Measurements from ENCODE around the gene TBC1D14. TPM values are rescaled to one million over a fixed set of nuclear protein-coding genes. Genes with fewer than 3 reads are reported as not detected.

The TBC1D14 gene
- total RNA-seq, 4 donors from 2014 or later = 39.8 to 47.0 (median 46.0) TPM

DNA sequence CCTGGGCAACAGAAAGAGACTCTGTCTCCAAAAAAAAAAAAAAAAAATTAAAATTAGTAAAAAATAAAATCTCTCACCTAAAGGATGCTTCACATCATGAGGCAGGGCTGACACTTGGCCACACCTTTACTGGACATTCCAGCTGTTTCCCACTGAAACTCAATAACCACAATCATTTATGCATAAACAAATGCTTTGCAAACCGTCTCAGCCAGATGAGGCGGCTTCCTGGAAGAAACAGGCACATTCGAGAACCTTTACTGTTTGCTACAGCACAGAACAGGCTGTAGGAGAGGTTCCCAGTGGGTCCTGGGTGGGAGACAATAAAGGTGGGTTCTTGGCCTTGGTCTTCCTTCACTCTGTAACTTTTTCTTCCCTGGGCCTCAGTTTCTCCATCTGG is 10.9 kb upstream of the TBC1D14 start:
- no peak overlapping the region for H3K4me3 ChIP-seq (replicated peaks in 1 of 3)
- H3K36me3 ChIP-seq = no peaks in the 10 kb centered on the region
- intact Hi-C loops (cut with DNase I) = no loop called here
- H3K27me3 ChIP-seq = no peaks in the 10 kb centered on the region
- 78 to 94% methylated on average over 3 of the region's 3 CpGs for WGBS, 2 donors
- DNase-seq = no peak
- H3K27ac ChIP-seq = no peak overlapping the region
- peaks cover 10 to 11% of the 10 kb centered on the region in 2 donors for H3K4me1 ChIP-seq
- TF ChIP-seq POLR2A (IDR thresholded peaks at IDR 0.05) = no peak
- TF ChIP-seq, protein P1, sequence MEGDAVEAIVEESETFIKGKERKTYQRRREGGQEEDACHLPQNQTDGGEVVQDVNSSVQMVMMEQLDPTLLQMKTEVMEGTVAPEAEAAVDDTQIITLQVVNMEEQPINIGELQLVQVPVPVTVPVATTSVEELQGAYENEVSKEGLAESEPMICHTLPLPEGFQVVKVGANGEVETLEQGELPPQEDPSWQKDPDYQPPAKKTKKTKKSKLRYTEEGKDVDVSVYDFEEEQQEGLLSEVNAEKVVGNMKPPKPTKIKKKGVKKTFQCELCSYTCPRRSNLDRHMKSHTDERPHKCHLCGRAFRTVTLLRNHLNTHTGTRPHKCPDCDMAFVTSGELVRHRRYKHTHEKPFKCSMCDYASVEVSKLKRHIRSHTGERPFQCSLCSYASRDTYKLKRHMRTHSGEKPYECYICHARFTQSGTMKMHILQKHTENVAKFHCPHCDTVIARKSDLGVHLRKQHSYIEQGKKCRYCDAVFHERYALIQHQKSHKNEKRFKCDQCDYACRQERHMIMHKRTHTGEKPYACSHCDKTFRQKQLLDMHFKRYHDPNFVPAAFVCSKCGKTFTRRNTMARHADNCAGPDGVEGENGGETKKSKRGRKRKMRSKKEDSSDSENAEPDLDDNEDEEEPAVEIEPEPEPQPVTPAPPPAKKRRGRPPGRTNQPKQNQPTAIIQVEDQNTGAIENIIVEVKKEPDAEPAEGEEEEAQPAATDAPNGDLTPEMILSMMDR (IDR thresholded peaks at IDR 0.05) = no peak
- H3K9me3 ChIP-seq = no peaks in the 10 kb centered on the region

DNA sequence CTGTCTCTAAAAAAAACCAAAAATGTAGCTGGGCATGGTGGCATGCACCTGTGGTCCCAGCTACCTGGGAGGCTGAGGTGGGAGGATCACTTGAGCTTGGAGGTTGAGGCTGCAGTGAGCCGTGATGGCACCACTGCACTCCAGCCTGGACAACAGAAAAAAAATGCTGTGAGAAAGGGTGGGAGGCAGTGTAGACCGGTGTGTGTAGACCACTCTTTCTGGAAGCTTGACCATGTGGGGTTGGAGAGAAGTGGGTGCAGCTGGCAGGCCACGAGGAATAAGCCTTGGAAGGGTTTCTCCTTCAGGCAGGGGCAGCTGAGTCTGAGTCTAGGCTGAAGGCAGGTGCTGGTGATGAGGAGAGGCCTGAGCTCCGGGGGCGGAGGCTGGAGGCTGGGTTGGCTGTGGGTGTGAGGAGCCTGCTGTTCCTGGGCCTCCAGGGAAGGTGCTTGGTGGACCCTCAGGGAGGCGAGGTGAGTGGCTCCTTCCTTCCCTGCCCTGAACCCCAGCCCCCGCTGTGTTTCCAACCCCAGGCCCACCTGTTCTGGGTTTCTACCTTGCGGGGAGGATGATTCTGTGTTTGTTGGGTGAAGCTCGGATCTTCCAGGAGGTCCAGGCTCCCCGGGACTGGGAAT is 9.3 kb upstream of the TBC1D14 start:
- no peaks in the 10 kb centered on the region for H3K27me3 ChIP-seq
- H3K36me3 ChIP-seq = no peaks in the 10 kb centered on the region
- intact Hi-C loops (cut with DNase I) = loop anchor here (10.0 kb wide), 2 partner anchors 145 to 175 kb away; partner anchors contain the start of gene TADA2B
- TF ChIP-seq, protein P1 (IDR thresholded peaks at IDR 0.05) = no peak
- H3K4me3 ChIP-seq (replicated peaks in 1 of 3) = no peak overlapping the region
- WGBS, 2 donors = 94% methylated on average over 10 of the region's 10 CpGs
- H3K27ac ChIP-seq = no peak overlapping the region
- peaks cover 11 to 13% of the 10 kb centered on the region in 2 donors for H3K4me1 ChIP-seq
- H3K9me3 ChIP-seq = no peaks in the 10 kb centered on the region
- no peak for DNase-seq

DNA sequence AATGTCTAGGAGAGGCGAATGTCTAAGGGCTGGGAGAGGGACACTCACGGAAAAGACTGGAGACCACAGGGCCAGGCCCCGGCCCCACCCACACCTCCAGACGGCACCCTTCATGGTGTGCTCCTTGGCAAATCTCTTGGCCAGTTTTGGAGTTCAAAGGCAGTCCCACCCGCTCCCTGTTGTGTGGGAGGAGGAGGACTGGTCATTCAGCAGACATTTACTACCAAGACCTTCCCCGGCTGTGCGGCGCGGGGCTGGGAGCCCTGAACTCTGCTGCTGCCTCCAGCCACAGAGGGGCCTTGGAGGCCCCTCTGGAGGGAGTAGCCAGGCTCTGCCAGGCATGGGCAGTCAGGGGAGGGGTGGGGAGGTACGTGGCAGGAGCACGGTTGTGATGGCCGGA is 8.7 kb upstream of the TBC1D14 start:
- H3K4me3 ChIP-seq (replicated peaks in 1 of 3) = no peak overlapping the region
- no peak overlapping the region for H3K27ac ChIP-seq
- no peaks in the 10 kb centered on the region for H3K36me3 ChIP-seq
- peaks cover 11 to 19% of the 10 kb centered on the region in 2 donors for H3K4me1 ChIP-seq
- no peak for DNase-seq
- WGBS, 2 donors = 86 to 91% methylated on average over 7 to 12 of the region's 12 CpGs
- intact Hi-C loops (cut with DNase I) = loop anchor here (10.0 kb wide), 2 partner anchors 144 to 174 kb away; partner anchors contain the start of gene TADA2B
- no peaks in the 10 kb centered on the region for H3K9me3 ChIP-seq
- no peaks in the 10 kb centered on the region for H3K27me3 ChIP-seq
- TF ChIP-seq, protein P1 (IDR thresholded peaks at IDR 0.05) = no peak
- no peak for TF ChIP-seq POLR2A (IDR thresholded peaks at IDR 0.05)

DNA sequence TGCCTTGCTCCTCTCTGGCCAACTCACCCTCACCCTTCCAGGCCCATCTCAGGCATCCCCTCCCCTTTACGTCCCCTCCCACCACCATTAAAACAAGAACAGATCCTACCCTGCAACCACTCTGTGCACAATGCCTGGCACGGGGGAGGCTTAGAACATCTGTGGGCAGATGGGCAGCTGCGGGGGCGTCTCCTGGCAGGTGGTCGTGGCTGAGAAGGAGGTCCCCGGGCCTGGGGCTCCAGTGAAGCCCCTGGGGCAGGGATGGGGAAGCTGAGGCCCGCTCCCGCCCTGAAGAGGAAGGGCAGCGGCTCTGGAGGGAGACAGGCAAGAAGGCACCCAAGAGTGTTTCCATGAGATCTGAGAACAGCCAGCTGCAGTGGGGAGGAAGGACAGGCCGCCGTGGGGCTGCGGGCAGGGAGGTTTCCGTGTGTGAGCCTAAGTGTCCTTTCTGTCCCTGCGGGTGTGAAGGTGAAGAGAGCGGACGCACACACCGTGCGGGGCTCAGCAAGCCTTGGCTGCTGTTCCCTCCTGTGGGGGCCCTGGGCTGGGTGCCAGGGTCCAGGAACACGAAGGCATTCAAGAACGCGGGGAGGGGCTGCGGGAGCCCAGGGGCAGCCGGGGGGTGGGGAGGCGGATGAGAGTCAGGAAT is 7.8 kb upstream of the TBC1D14 start:
- no peaks in the 10 kb centered on the region for H3K9me3 ChIP-seq
- intact Hi-C loops (cut with DNase I) = loop anchor here (10.0 kb wide), 2 partner anchors 143 to 173 kb away; partner anchors contain the start of gene TADA2B
- peak overlapping the region; percentile 76 to 88 (median 82) for H3K27ac ChIP-seq
- DNase-seq = peak; percentile 73 to 80
- 49 to 51% methylated on average over 23 to 24 of the region's 24 CpGs for WGBS, 2 donors
- no peak overlapping the region for H3K4me3 ChIP-seq (replicated peaks in 1 of 3)
- no peaks in the 10 kb centered on the region for H3K36me3 ChIP-seq
- H3K4me1 ChIP-seq = peaks cover 11 to 19% of the 10 kb centered on the region in 2 donors
- no peaks in the 10 kb centered on the region for H3K27me3 ChIP-seq
- TF ChIP-seq, protein P1 (IDR thresholded peaks at IDR 0.05) = no peak
- peak in 1 of 2 donors; percentile 6 for TF ChIP-seq POLR2A (IDR thresholded peaks at IDR 0.05)
